NCI-H2196 (cell line): ENCODE data around the gene CDK2AP2.
A peak's percentile ranks its signal among the peaks of the same experiment; 100 is the strongest.
"Not testable (repeated sequence)": the region's sequence is repeated elsewhere in the genome, so short reads cannot be mapped to it uniquely, and the experiment has no call there.

Experiments used
- DNase-seq: peaks from one replicate; lab custom pipeline; 2025; ENCODE audit not compliant: unreplicated experiment; lab: John Stamatoyannopoulos, UW

Gene CDK2AP2

GRCh38 chr11:67524480-67524808 lies 16.5 kb upstream of the CDK2AP2 start:
- no peak for DNase-seq

GRCh38 chr11:67523556-67524479 lies 15.9 kb upstream of the CDK2AP2 start:
- no peak for DNase-seq

GRCh38 chr11:67522844-67523555 lies 15.0 kb upstream of the CDK2AP2 start, which contains the start of gene CABP2:
Gene CABP2, minus strand, starts transcription at chr11:67523446. Its CDS starts 120 bp downstream, at chr11:67523326.
- DNase-seq: no peak

- DNase-seq: no peak
Observed at GRCh38 chr11:67522338-67522737, 14.4 kb upstream of the CDK2AP2 start.

GRCh38 chr11:67521924-67522323 lies 14.0 kb upstream of the CDK2AP2 start:
- DNase-seq: no peak

GRCh38 chr11:67520856-67521824 lies 13.2 kb upstream of the CDK2AP2 start:
- DNase-seq: no peak

GRCh38 chr11:67519726-67520125 lies 11.8 kb upstream of the CDK2AP2 start:
- DNase-seq: no peak

- no peak for DNase-seq
Observed at GRCh38 chr11:67517784-67518552, 10.0 kb upstream of the CDK2AP2 start.

GRCh38 chr11:67516806-67517205 lies 8.8 kb upstream of the CDK2AP2 start:
- DNase-seq: no peak

GRCh38 chr11:67514116-67514515 lies 6.2 kb upstream of the CDK2AP2 start:
- no peak for DNase-seq

GRCh38 chr11:67511558-67511957 lies 3.6 kb upstream of the CDK2AP2 start:
- DNase-seq: not testable (repeated sequence)

GRCh38 chr11:67510023-67510345 lies 2.0 kb upstream of the CDK2AP2 start:
- DNase-seq: no peak

- peak; percentile 98 for DNase-seq
Observed at GRCh38 chr11:67508486-67509121, 642 bp upstream of the CDK2AP2 start.

GRCh38 chr11:67507242-67507863 lies 609 bp downstream of the CDK2AP2 start:
- peak; percentile 9 for DNase-seq

GRCh38 chr11:67506426-67507051 lies 1.4 kb downstream of the CDK2AP2 start:
- DNase-seq: no peak

GRCh38 chr11:67505605-67506396 lies 2.2 kb downstream of the CDK2AP2 start:
- peak; percentile 95 for DNase-seq

- DNase-seq: peak; percentile 72
Observed at GRCh38 chr11:67504950-67505581, 2.9 kb downstream of the CDK2AP2 start, which contains the start of gene PITPNM1. Gene PITPNM1, minus strand, starts transcription at chr11:67505363. Its CDS starts 1,183 bp downstream, at chr11:67504180.
